Keratinocyte (primary cell): Measurements from ENCODE around the gene APPL2.

ENCODE experiments used
- EZH2 ChIP-seq: IDR thresholded peaks from one replicate; pipeline ENCODE4 v1.6.1; 2012; ENCODE audit warnings: inconsistent platforms, mild to moderate bottlenecking, low read length, moderate library complexity
- TF ChIP-seq, protein P1 (sequence below), 3 experiments: IDR thresholded peaks in 1 of 3; conservative IDR thresholded peaks in 1 of 3; optimal IDR thresholded peaks in 1 of 3; 2 replicates in 2 of 3; 3 replicates in 1 of 3; pipeline versions ENCODE3 to v1.5.1; 2011; ENCODE audit warnings: low read length in 3 of 3, mild to moderate bottlenecking in 3 of 3, moderate library complexity in 2 of 3, control low read depth in 1 of 3, inconsistent platforms in 1 of 3; ENCODE audit not compliant: insufficient read depth in 2 of 3; ENCODE audit errors: extremely low read depth in 1 of 3

DNA sequence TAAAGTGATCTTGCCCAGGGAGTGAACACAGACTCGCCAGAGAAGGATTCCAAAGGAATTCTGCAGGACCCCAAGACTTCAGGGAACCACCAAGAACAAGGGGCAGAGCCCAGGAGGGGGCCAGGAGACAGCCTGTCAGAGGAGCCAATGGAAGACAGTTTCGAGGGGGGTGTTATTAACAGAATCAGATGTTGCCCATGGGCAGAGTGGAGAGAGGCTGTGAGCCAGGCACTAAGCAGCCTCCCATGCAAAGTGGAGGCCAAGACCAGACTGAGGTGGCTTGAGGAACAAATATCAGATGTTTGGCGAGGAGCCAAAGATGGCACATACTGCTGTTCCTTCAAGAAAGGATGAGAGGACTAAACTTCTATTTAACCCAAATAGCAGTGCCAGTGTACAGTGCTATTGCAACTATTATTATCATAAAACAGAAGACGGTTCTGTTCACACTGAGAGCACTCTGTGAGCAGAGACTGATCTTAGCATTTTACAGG is 12.6 kb downstream of the APPL2 start:
- TF ChIP-seq, protein P1, sequence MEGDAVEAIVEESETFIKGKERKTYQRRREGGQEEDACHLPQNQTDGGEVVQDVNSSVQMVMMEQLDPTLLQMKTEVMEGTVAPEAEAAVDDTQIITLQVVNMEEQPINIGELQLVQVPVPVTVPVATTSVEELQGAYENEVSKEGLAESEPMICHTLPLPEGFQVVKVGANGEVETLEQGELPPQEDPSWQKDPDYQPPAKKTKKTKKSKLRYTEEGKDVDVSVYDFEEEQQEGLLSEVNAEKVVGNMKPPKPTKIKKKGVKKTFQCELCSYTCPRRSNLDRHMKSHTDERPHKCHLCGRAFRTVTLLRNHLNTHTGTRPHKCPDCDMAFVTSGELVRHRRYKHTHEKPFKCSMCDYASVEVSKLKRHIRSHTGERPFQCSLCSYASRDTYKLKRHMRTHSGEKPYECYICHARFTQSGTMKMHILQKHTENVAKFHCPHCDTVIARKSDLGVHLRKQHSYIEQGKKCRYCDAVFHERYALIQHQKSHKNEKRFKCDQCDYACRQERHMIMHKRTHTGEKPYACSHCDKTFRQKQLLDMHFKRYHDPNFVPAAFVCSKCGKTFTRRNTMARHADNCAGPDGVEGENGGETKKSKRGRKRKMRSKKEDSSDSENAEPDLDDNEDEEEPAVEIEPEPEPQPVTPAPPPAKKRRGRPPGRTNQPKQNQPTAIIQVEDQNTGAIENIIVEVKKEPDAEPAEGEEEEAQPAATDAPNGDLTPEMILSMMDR (optimal IDR thresholded peaks at IDR 0.05 in 1 of 3, IDR thresholded peaks at IDR 0.05 in 1 of 3, conservative IDR thresholded peaks at IDR 0.05 in 1 of 3; ENCODE audit: extremely low read depth in 1 of 3, insufficient read depth in 2 of 3, low read length in 3 of 3): no peak
- no peak for TF ChIP-seq EZH2
